22Rv1 (cell line): ENCODE results near the gene CFAP54.

Source experiments
- ZFX ChIP-seq: fragments of 450-650 bp; IDR thresholded peaks from 2 replicates; pipeline ENCODE4 v1.6.1; 2017; ENCODE audit warnings: antibody characterized with exemption, borderline replicate concordance
- TF ChIP-seq, protein P1 (sequence below): fragments of 450-650 bp; IDR thresholded peaks from 2 replicates; pipeline ENCODE4 v1.5.1; 2017; ENCODE audit warnings: mild to moderate bottlenecking

- TF ChIP-seq, protein P1, sequence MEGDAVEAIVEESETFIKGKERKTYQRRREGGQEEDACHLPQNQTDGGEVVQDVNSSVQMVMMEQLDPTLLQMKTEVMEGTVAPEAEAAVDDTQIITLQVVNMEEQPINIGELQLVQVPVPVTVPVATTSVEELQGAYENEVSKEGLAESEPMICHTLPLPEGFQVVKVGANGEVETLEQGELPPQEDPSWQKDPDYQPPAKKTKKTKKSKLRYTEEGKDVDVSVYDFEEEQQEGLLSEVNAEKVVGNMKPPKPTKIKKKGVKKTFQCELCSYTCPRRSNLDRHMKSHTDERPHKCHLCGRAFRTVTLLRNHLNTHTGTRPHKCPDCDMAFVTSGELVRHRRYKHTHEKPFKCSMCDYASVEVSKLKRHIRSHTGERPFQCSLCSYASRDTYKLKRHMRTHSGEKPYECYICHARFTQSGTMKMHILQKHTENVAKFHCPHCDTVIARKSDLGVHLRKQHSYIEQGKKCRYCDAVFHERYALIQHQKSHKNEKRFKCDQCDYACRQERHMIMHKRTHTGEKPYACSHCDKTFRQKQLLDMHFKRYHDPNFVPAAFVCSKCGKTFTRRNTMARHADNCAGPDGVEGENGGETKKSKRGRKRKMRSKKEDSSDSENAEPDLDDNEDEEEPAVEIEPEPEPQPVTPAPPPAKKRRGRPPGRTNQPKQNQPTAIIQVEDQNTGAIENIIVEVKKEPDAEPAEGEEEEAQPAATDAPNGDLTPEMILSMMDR: no peak
- TF ChIP-seq ZFX: no peak
These were observed 402.7 kb downstream of the CFAP54 start for GRCh38 chr12:96892104-96892503.
